SK-N-SH treated with all-trans-retinoic acid at 6 μM for 48 hours (cell line): ENCODE results near the gene URB2.

Source experiments
- ATAC-seq: fragments of 200-7000 bp; cut with Tn5 transposase; 3 replicates; pipeline ENCODE4 v1.9.1; 2020; ENCODE audit warnings: mild to moderate bottlenecking, moderate library complexity
- ARNTL ChIP-seq: fragments of 450-650 bp; formaldehyde crosslinking; IDR thresholded peaks from 2 replicates; pipeline ENCODE4 v1.5.0; 2020; ENCODE audit warnings: low read depth, mild to moderate bottlenecking, moderate library complexity, borderline replicate concordance
- BACH2 ChIP-seq: fragments of 250-450 bp; sonication (Bioruptor Pico); IDR thresholded peaks from 2 replicates; pipeline ENCODE4 v1.9.0; 2021; ENCODE audit warnings: mild to moderate bottlenecking, borderline replicate concordance
- CREB5 ChIP-seq: fragments of 250-450 bp; sonication (Bioruptor Pico); IDR thresholded peaks from 2 replicates; pipeline ENCODE4 v1.5.1; 2020; ENCODE audit warnings: low read depth, mild to moderate bottlenecking, moderate library complexity
- ESRRG ChIP-seq: fragments of 250-450 bp; sonication (Bioruptor Pico); IDR thresholded peaks from 2 replicates; pipeline ENCODE4 v1.6.1; 2021; ENCODE audit warnings: mild to moderate bottlenecking
- GLIS3 ChIP-seq: fragments of 250-450 bp; sonication (Bioruptor Pico); IDR thresholded peaks from 2 replicates; pipeline ENCODE4 v1.5.0; 2020; ENCODE audit warnings: mild to moderate bottlenecking, moderate library complexity
- ISL1 ChIP-seq: fragments of 250-450 bp; sonication (Bioruptor Pico); IDR thresholded peaks from 2 replicates; pipeline ENCODE4 v2.1.2; 2022; ENCODE audit warnings: mild to moderate bottlenecking, moderate library complexity
- OSR1 ChIP-seq: fragments of 250-450 bp; sonication (Bioruptor Pico); IDR thresholded peaks from 2 replicates; pipeline ENCODE4 v1.8.0; 2022; ENCODE audit warnings: moderate library complexity, mild to moderate bottlenecking, inconsistent platforms
- PATZ1 ChIP-seq: fragments of 250-450 bp; sonication (Bioruptor Pico); IDR thresholded peaks from 2 replicates; pipeline ENCODE4 v1.8.0; 2020; ENCODE audit warnings: mild to moderate bottlenecking, moderate library complexity, borderline replicate concordance
- POU6F1 ChIP-seq: fragments of 250-450 bp; sonication (Bioruptor Pico); IDR thresholded peaks from 2 replicates; pipeline ENCODE4 v1.8.0; 2021; ENCODE audit warnings: low read depth, mild to moderate bottlenecking, moderate library complexity, borderline replicate concordance
- PPARA ChIP-seq: fragments of 250-450 bp; sonication (Bioruptor Pico); IDR thresholded peaks from 2 replicates; pipeline ENCODE4 v1.5.0; 2020; ENCODE audit warnings: mild to moderate bottlenecking, borderline replicate concordance
- RARB ChIP-seq: fragments of 250-450 bp; sonication (Bioruptor Pico); IDR thresholded peaks from 2 replicates; pipeline ENCODE4 v1.8.0; 2021; ENCODE audit warnings: mild to moderate bottlenecking, moderate library complexity
- SNAI2 ChIP-seq: fragments of 250-450 bp; sonication (Bioruptor Pico); IDR thresholded peaks from 2 replicates; pipeline ENCODE4 v1.5.0; 2020; ENCODE audit warnings: mild to moderate bottlenecking, moderate library complexity
- TSHZ2 ChIP-seq: fragments of 250-450 bp; sonication (Bioruptor Pico); IDR thresholded peaks from 2 replicates; pipeline ENCODE4 v1.5.0; 2020; ENCODE audit warnings: mild to moderate bottlenecking, moderate library complexity
- ZC3H10 ChIP-seq: fragments of 250-450 bp; sonication (Bioruptor Pico); IDR thresholded peaks from 2 replicates; pipeline ENCODE4 v1.5.1; 2021; ENCODE audit warnings: mild to moderate bottlenecking, moderate library complexity
- ZFP3 ChIP-seq: fragments of 250-450 bp; sonication (Bioruptor Pico); IDR thresholded peaks from 2 replicates; pipeline ENCODE4 v1.5.0; 2020; ENCODE audit warnings: mild to moderate bottlenecking, moderate library complexity
- ZFP30 ChIP-seq: fragments of 450-650 bp; formaldehyde crosslinking; IDR thresholded peaks from 2 replicates; pipeline ENCODE4 v1.5.0; 2022; ENCODE audit warnings: mild to moderate bottlenecking, moderate library complexity
- ZNF70 ChIP-seq: fragments of 450-650 bp; formaldehyde crosslinking; IDR thresholded peaks from 2 replicates; pipeline ENCODE4 v1.5.0; 2020; ENCODE audit warnings: mild to moderate bottlenecking, moderate library complexity
- ZNF8 ChIP-seq: fragments of 450-650 bp; formaldehyde crosslinking; IDR thresholded peaks from 2 replicates; pipeline ENCODE4 v1.5.0; 2020; ENCODE audit warnings: mild to moderate bottlenecking, moderate library complexity

URB2 gene

GRCh38 chr1:229597877-229598276 lies 28.2 kb upstream of the URB2 start (continued):
- TF ChIP-seq POU6F1 (no peak), ZC3H10 (no peak), ISL1 (CRISPR knock-in tag) (no peak), OSR1 (CRISPR knock-in tag) (no peak), RARB (no peak), ZFP3 (CRISPR knock-in tag) (no peak), ZNF70 (no peak), TSHZ2 (no peak), GLIS3 (CRISPR knock-in tag) (no peak), SNAI2 (no peak), BACH2 (CRISPR knock-in tag) (no peak)

- no peak for ATAC-seq
- TF ChIP-seq PATZ1 (CRISPR knock-in tag) = no peak
- TF ChIP-seq CREB5 = no peak
- TF ChIP-seq ZNF8 (CRISPR knock-in tag) = no peak
- TF ChIP-seq TSHZ2 = no peak
- no peak for TF ChIP-seq OSR1 (CRISPR knock-in tag)
- no peak for TF ChIP-seq BACH2 (CRISPR knock-in tag)
- TF ChIP-seq ZC3H10 = no peak
- no peak for TF ChIP-seq POU6F1
- no peak for TF ChIP-seq PPARA (CRISPR knock-in tag)
- no peak for TF ChIP-seq ESRRG
- TF ChIP-seq SNAI2 = no peak
- TF ChIP-seq ARNTL (CRISPR knock-in tag) = no peak
- TF ChIP-seq ZFP3 (CRISPR knock-in tag) = no peak
- TF ChIP-seq ISL1 (CRISPR knock-in tag) = no peak
- TF ChIP-seq ZFP30 (CRISPR knock-in tag) = no peak
These were observed 26.7 kb upstream of the URB2 start for GRCh38 chr1:229599218-229599954.
